Motor neuron (in vitro differentiated cells): ENCODE results near the gene HS1BP3. TPM values are rescaled to one million over a fixed set of nuclear protein-coding genes. Genes with fewer than 3 reads are reported as not detected.

Experiments
- ATAC-seq, 8 experiments: fragments of 200-7000 bp; cut with Tn5 transposase; replicated peaks in 6 of 8; 2 replicates each; pipeline ENCODE4 v1.8.0; 2021; ENCODE audit warnings: mild to moderate bottlenecking in 8 of 8, moderate library complexity in 8 of 8
- H3K27ac ChIP-seq, 2 donors: fragments of 250-450 bp; sonication (Bioruptor Pico); 2 replicates each; pipeline ENCODE4 v1.9.0; 2021; ENCODE audit warnings: antibody characterized with exemption in 2 of 2, mild to moderate bottlenecking in 2 of 2, moderate library complexity in 1 of 2
- H3K4me1 ChIP-seq, 2 donors: fragments of 250-450 bp; sonication (Bioruptor Pico); replicated peaks in 1 of 2; 2 replicates each; pipeline ENCODE4 v1.6.1; 2021; ENCODE audit warnings: antibody characterized with exemption in 2 of 2, mild to moderate bottlenecking in 2 of 2, moderate library complexity in 1 of 2
- H3K4me3 ChIP-seq, 5 donors: fragments of 250-450 bp; sonication (Bioruptor Pico); 2 replicates each; pipeline ENCODE4 v1.9.0; 2021; ENCODE audit warnings: antibody characterized with exemption in 5 of 5, mild to moderate bottlenecking in 5 of 5, moderate library complexity in 4 of 5
- WGBS, 10 experiments: fragments of 450-650 bp; shearing (Covaris generic); methylation state at CpG; one replicate each; pipeline ENCODE4 v1.0.0; 2022; 5-methylcytosine and 5-hydroxymethylcytosine counted together
- in situ Hi-C, 9 experiments: fragments of 400-800 bp; cut with MboI; loops; one replicate each; pipeline ENCODE4 v1.15.0; 2021; ENCODE audit warnings: low sequenced_read_pairs in 9 of 9, low pct_unique_long_range_greater_than_20kb in 2 of 9; ENCODE audit not compliant: unreplicated experiment in 9 of 9
- total RNA-seq, 8 experiments: library from RNA; unstranded; fragments of 300-600 nt; gene quantifications; 2 replicates each; pipeline versions ENCODE4 v1.2.3 to v1.2.4, GENCODE V29; 2022

HS1BP3 gene
- total RNA-seq, 8 experiments from 2014 or later = 6.8 to 29.2 (median 11.2) TPM

GRCh38 chr2:20646446-20646845 lies 4.5 kb downstream of the HS1BP3 start:
- in situ Hi-C loops = loop anchor here in 5 of 9 experiments (10.0 to 25.0 kb wide), 4 partner anchors 202 to 534 kb away; partner anchors contain the start of gene RHOB (in 4 of the 5)
- no peak overlapping the region for H3K4me3 ChIP-seq
- peaks cover 20 to 26% of the 10 kb centered on the region in 2 donors for H3K4me1 ChIP-seq
- WGBS, 10 experiments = 80 to 100% (median 97%) methylated on average over 1 to 13 of the region's 20 CpGs; no CpG with 5 or more reads in 4 of the 10 experiments
- ATAC-seq = no peak
- no peak overlapping the region for H3K27ac ChIP-seq

- WGBS, 10 experiments = 73 to 100% (median 79%) methylated on average over 2 to 4 of the region's 10 CpGs; no CpG with 5 or more reads in 7 of the 10 experiments
- no peak overlapping the region for H3K4me3 ChIP-seq
- no peak overlapping the region for H3K27ac ChIP-seq
- peaks cover 27 to 30% of the 10 kb centered on the region in 2 donors for H3K4me1 ChIP-seq
- no peak for ATAC-seq
- in situ Hi-C loops = loop anchor here in 5 of 9 experiments (10.0 to 25.0 kb wide), 4 partner anchors 201 to 533 kb away; partner anchors contain the start of gene RHOB (in 4 of the 5)
These were observed 5.1 kb downstream of the HS1BP3 start for GRCh38 chr2:20645761-20646160.

- Histone ChIP-seq H3K27ac (no peak overlapping the region), H3K4me1 (peaks cover 27 to 28% of the 10 kb centered on the region in 2 donors), H3K4me3 (no peak overlapping the region)
- ATAC-seq = no peak
- 60 to 100% (median 95%) methylated on average over 1 to 3 of the region's 14 CpGs; no CpG with 5 or more reads in 6 of the 10 experiments for WGBS, 10 experiments
- in situ Hi-C loops = loop anchor here in 5 of 9 experiments (10.0 to 25.0 kb wide), 4 partner anchors 200 to 533 kb away; partner anchors contain the start of gene RHOB (in 4 of the 5)
These were observed 5.6 kb downstream of the HS1BP3 start for GRCh38 chr2:20645301-20645701.

- 46 to 90% (median 79%) methylated on average over 1 to 3 of the region's 3 CpGs; no CpG with 5 or more reads in 2 of the 10 experiments for WGBS, 10 experiments
- Histone ChIP-seq H3K4me3 (no peak overlapping the region), H3K27ac (no peak overlapping the region), H3K4me1 (peaks cover 24 to 27% of the 10 kb centered on the region in 2 donors)
- ATAC-seq = no peak
- in situ Hi-C loops = loop anchor here in 5 of 9 experiments (10.0 to 25.0 kb wide), 4 partner anchors 199 to 532 kb away; partner anchors contain the start of gene RHOB (in 4 of the 5)
These were observed 7.1 kb downstream of the HS1BP3 start for GRCh38 chr2:20643826-20644225.

- 77 to 100% (median 90%) methylated on average over 1 to 4 of the region's 7 CpGs; no CpG with 5 or more reads in 3 of the 10 experiments for WGBS, 10 experiments
- no peak for ATAC-seq
- no peak overlapping the region for H3K4me3 ChIP-seq
- H3K4me1 ChIP-seq = peaks cover 18 to 21% of the 10 kb centered on the region in 2 donors
- no peak overlapping the region for H3K27ac ChIP-seq
- in situ Hi-C loops = loop anchor here in 5 of 9 experiments (10.0 to 25.0 kb wide), 4 partner anchors 198 to 531 kb away; partner anchors contain the start of gene RHOB (in 4 of the 5)
These were observed 7.8 kb downstream of the HS1BP3 start for GRCh38 chr2:20643060-20643459.

GRCh38 chr2:20642055-20642971 lies 8.6 kb downstream of the HS1BP3 start:
- Histone ChIP-seq H3K4me1 (peaks cover 12 to 16% of the 10 kb centered on the region in 2 donors), H3K4me3 (no peak overlapping the region), H3K27ac (peak overlapping the region in 1 of 2 donors; percentile 72)
- ATAC-seq = peak; percentile 71 to 100 (median 82)
- in situ Hi-C loops = loop anchor here in 5 of 9 experiments (10.0 to 25.0 kb wide), 4 partner anchors 198 to 530 kb away; partner anchors contain the start of gene RHOB (in 4 of the 5)
- 0 to 100% (median 58%) methylated on average over 1 to 11 of the region's 26 CpGs; no CpG with 5 or more reads in 3 of the 10 experiments for WGBS, 10 experiments

GRCh38 chr2:20641123-20641985 lies 9.5 kb downstream of the HS1BP3 start:
- in situ Hi-C loops = loop anchor here in 5 of 9 experiments (10.0 to 25.0 kb wide), 4 partner anchors 197 to 529 kb away; partner anchors contain the start of gene RHOB (in 4 of the 5)
- H3K4me3 ChIP-seq = no peak overlapping the region
- WGBS, 10 experiments = 20 to 100% (median 72%) methylated on average over 1 to 13 of the region's 23 CpGs; no CpG with 5 or more reads in 3 of the 10 experiments
- H3K27ac ChIP-seq = peak overlapping the region; percentile 39 to 72
- peaks cover 12 to 16% of the 10 kb centered on the region in 2 donors for H3K4me1 ChIP-seq
- peak in 6 of 8 experiments; percentile 9 to 91 (median 87) for ATAC-seq

- peaks cover 14 to 17% of the 10 kb centered on the region in 2 donors for H3K4me1 ChIP-seq
- in situ Hi-C loops = loop anchor here in 5 of 9 experiments (10.0 to 25.0 kb wide), 4 partner anchors 196 to 528 kb away; partner anchors contain the start of gene RHOB (in 4 of the 5)
- H3K4me3 ChIP-seq = no peak overlapping the region
- WGBS, 10 experiments = 60 to 100% (median 89%) methylated on average over 1 to 6 of the region's 14 CpGs; no CpG with 5 or more reads in 6 of the 10 experiments
- no peak for ATAC-seq
- H3K27ac ChIP-seq = peak overlapping the region; percentile 39 to 72
These were observed 10.3 kb downstream of the HS1BP3 start for GRCh38 chr2:20640411-20641122.

- in situ Hi-C loops = loop anchor here in 8 of 9 experiments (10.0 to 25.0 kb wide), 5 partner anchors 184 to 527 kb away; partner anchors contain the start of gene RHOB (in 7 of the 8)
- WGBS, 10 experiments = 82 to 100% (median 89%) methylated on average over 2 to 9 of the region's 15 CpGs; no CpG with 5 or more reads in 4 of the 10 experiments
- no peak for ATAC-seq
- H3K27ac ChIP-seq = no peak overlapping the region
- H3K4me1 ChIP-seq = peaks cover 23 to 26% of the 10 kb centered on the region in 2 donors
- no peak overlapping the region for H3K4me3 ChIP-seq
These were observed 12.1 kb downstream of the HS1BP3 start for GRCh38 chr2:20638646-20639430.

GRCh38 chr2:20638014-20638413 lies 12.9 kb downstream of the HS1BP3 start:
- Histone ChIP-seq H3K4me1 (peaks cover 23 to 26% of the 10 kb centered on the region in 2 donors), H3K27ac (no peak overlapping the region), H3K4me3 (no peak overlapping the region)
- in situ Hi-C loops = loop anchor here in 8 of 9 experiments (10.0 to 25.0 kb wide), 5 partner anchors 183 to 526 kb away; partner anchors contain the start of gene RHOB (in 7 of the 8)
- no peak for ATAC-seq
- WGBS, 10 experiments = 87 to 100% (median 97%) methylated on average over 1 to 6 of the region's 13 CpGs; no CpG with 5 or more reads in 7 of the 10 experiments
